H9 (cell line): ENCODE results near the gene OR2AE1. TPM values are rescaled to one million over a fixed set of nuclear protein-coding genes. Genes with fewer than 3 reads are reported as not detected.

Experiments used
- DNase-seq: peaks from one replicate; pipeline ENCODE4 v3.0.0-alpha.2; 2017
- H2AFZ ChIP-seq: one replicate; pipeline ENCODE4 v1.6.1; 2013; ENCODE audit warnings: mild to moderate bottlenecking, low read length, control low read depth, moderate library complexity
- H2AK5ac ChIP-seq: 2 replicates; pipeline ENCODE4 v1.6.1; 2013; ENCODE audit warnings: low read length, control low read depth, mixed read lengths; ENCODE audit not compliant: insufficient read length
- H2BK120ac ChIP-seq: one replicate; pipeline ENCODE4 v1.6.1; 2013; ENCODE audit warnings: low read depth, mild to moderate bottlenecking, low read length, control low read depth, inconsistent platforms; ENCODE audit not compliant: poor library complexity, severe bottlenecking
- H2BK12ac ChIP-seq: 2 replicates; pipeline ENCODE4 v1.6.1; 2013; ENCODE audit warnings: low read length, control low read depth, mixed read lengths, low read depth; ENCODE audit not compliant: insufficient read length
- H2BK15ac ChIP-seq: 2 replicates; pipeline ENCODE4 v1.6.1; 2013; ENCODE audit warnings: low read depth, low read length, control low read depth
- H2BK20ac ChIP-seq: one replicate; pipeline ENCODE4 v1.6.1; 2013; ENCODE audit warnings: low read depth, mild to moderate bottlenecking, low read length, control low read depth, inconsistent platforms; ENCODE audit not compliant: poor library complexity, severe bottlenecking
- H2BK5ac ChIP-seq: 2 replicates; pipeline ENCODE4 v1.6.1; 2013; ENCODE audit warnings: low read length, control low read depth, mixed read lengths; ENCODE audit not compliant: insufficient read length
- H3K14ac ChIP-seq: 2 replicates; pipeline ENCODE4 v1.6.1; 2013; ENCODE audit warnings: low read length, control low read depth; ENCODE audit not compliant: insufficient read depth
- H3K18ac ChIP-seq: 2 replicates; pipeline ENCODE4 v1.6.1; 2013; ENCODE audit warnings: low read depth, mild to moderate bottlenecking, mixed read lengths, low read length, control low read depth; ENCODE audit not compliant: insufficient read length
- H3K23ac ChIP-seq: 2 replicates; pipeline ENCODE4 v1.6.1; 2013; ENCODE audit warnings: low read length, control low read depth, mixed read lengths, low read depth; ENCODE audit not compliant: insufficient read length
- H3K23me2 ChIP-seq: 2 replicates; pipeline ENCODE4 v1.6.1; 2013; ENCODE audit warnings: low read depth, mild to moderate bottlenecking, mixed read lengths, low read length, control low read depth; ENCODE audit not compliant: insufficient read length, poor library complexity, severe bottlenecking
- H3K27ac ChIP-seq: 2 replicates; pipeline ENCODE4 v1.5.1; 2013; ENCODE audit warnings: low read length, control low read depth, mixed read lengths, low read depth; ENCODE audit not compliant: insufficient read length
- H3K27me3 ChIP-seq: 2 replicates; pipeline ENCODE4 v1.6.1; 2013; ENCODE audit warnings: low read length, control low read depth, inconsistent platforms; ENCODE audit not compliant: insufficient read depth
- H3K4ac ChIP-seq: 2 replicates; pipeline ENCODE4 v1.6.1; 2013; ENCODE audit warnings: low read depth, mild to moderate bottlenecking, control low read depth, inconsistent platforms, low read length, moderate library complexity
- H3K4me1 ChIP-seq: 2 replicates; pipeline ENCODE4 v1.6.1; 2013; ENCODE audit warnings: low read length, control low read depth, inconsistent platforms; ENCODE audit not compliant: insufficient read depth
- H3K4me2 ChIP-seq: 2 replicates; pipeline ENCODE4 v1.6.1; 2013; ENCODE audit warnings: low read length, control low read depth, mixed read lengths; ENCODE audit not compliant: insufficient read length, insufficient read depth
- H3K56ac ChIP-seq: 2 replicates; pipeline ENCODE4 v1.6.1; 2013; ENCODE audit warnings: low read depth, mild to moderate bottlenecking, mixed read lengths, low read length, control low read depth; ENCODE audit not compliant: insufficient read length
- H3K79me1 ChIP-seq: 2 replicates; pipeline ENCODE4 v1.6.1; 2013; ENCODE audit warnings: low read depth, mild to moderate bottlenecking, moderate library complexity, low read length, control low read depth, inconsistent platforms; ENCODE audit not compliant: insufficient read depth, poor library complexity, severe bottlenecking
- H3K79me2 ChIP-seq: 2 replicates; pipeline ENCODE4 v1.6.1; 2013; ENCODE audit warnings: low read length, control low read depth, inconsistent platforms; ENCODE audit not compliant: insufficient read depth
- H3K9ac ChIP-seq: 2 replicates; pipeline ENCODE4 v1.6.1; 2013; ENCODE audit warnings: low read length, control low read depth, mixed read lengths; ENCODE audit not compliant: insufficient read length; ENCODE audit errors: extremely low read depth
- H3K9me3 ChIP-seq: one replicate; pipeline ENCODE4 v1.6.1; 2013; ENCODE audit warnings: low read depth, low read length, inconsistent platforms; ENCODE audit not compliant: control insufficient read depth
- H3T11ph ChIP-seq: one replicate; pipeline ENCODE4 v1.6.1; 2013; ENCODE audit warnings: mild to moderate bottlenecking, low read length, control low read depth, inconsistent platforms
- H4K20me1 ChIP-seq: one replicate; pipeline ENCODE4 v1.6.1; 2013; ENCODE audit not compliant: control insufficient read depth, insufficient read length, insufficient read depth
- H4K5ac ChIP-seq: 2 replicates; pipeline ENCODE4 v1.6.1; 2013; ENCODE audit warnings: low read depth, mild to moderate bottlenecking, mixed read lengths, low read length, control low read depth; ENCODE audit not compliant: insufficient read length
- H4K8ac ChIP-seq: replicated peaks from 2 replicates; pipeline ENCODE4 v1.6.1; 2013; ENCODE audit warnings: low read length, control low read depth, mixed read lengths, low read depth; ENCODE audit not compliant: insufficient read length
- H4K91ac ChIP-seq: 2 replicates; pipeline ENCODE4 v1.6.1; 2013; ENCODE audit warnings: low read depth, mild to moderate bottlenecking, moderate library complexity, mixed read lengths, low read length, control low read depth; ENCODE audit not compliant: insufficient read length
- H3K27ac Mint-ChIP-seq, 3 experiments: 2 replicates in 2 of 3; 3 replicates in 1 of 3; pipeline ENCODE4 v1.8.0; 2020 to 2021; ENCODE audit warnings: mixed read lengths in 3 of 3, mild to moderate bottlenecking in 1 of 3, moderate library complexity in 1 of 3
- H3K27me3 Mint-ChIP-seq: 2 replicates; pipeline ENCODE4 v1.8.0; 2021; ENCODE audit warnings: low read depth, mild to moderate bottlenecking, moderate library complexity, mixed read lengths
- H3K36me3 Mint-ChIP-seq, 3 experiments: 2 replicates in 2 of 3; 3 replicates in 1 of 3; pipeline ENCODE4 v1.8.0; 2020 to 2021; ENCODE audit warnings: low read depth in 3 of 3, mixed read lengths in 3 of 3; ENCODE audit not compliant: insufficient read depth in 1 of 3
- H3K4me1 Mint-ChIP-seq, 2 experiments: 2 replicates each; pipeline ENCODE4 v1.8.0; 2020; ENCODE audit warnings: mixed read lengths in 2 of 2
- H3K4me3 Mint-ChIP-seq, 2 experiments: 2 replicates in 1 of 2; 3 replicates in 1 of 2; pipeline ENCODE4 v1.8.0; 2020 to 2021; ENCODE audit warnings: mild to moderate bottlenecking in 2 of 2, mixed read lengths in 2 of 2, moderate library complexity in 1 of 2
- H3K9me3 Mint-ChIP-seq, 2 experiments: 2 replicates in 1 of 2; 3 replicates in 1 of 2; pipeline ENCODE4 v1.8.0; 2020; ENCODE audit warnings: mild to moderate bottlenecking in 2 of 2, mixed read lengths in 2 of 2, moderate library complexity in 1 of 2
- CTCF ChIP-seq: fragments of 200-600 bp; sonication (generic); conservative IDR thresholded peaks from 3 replicates; pipeline ENCODE4 v1.8.0; 2021; ENCODE audit warnings: antibody characterized with exemption, mild to moderate bottlenecking
- total RNA-seq: library from RNA; stranded (reverse); gene quantifications from 2 replicates; pipeline ENCODE4 v1.2.1, GENCODE V29; 2021

The OR2AE1 gene
- total RNA-seq, 1 experiment from 2014 or later, result not detected

DNA sequence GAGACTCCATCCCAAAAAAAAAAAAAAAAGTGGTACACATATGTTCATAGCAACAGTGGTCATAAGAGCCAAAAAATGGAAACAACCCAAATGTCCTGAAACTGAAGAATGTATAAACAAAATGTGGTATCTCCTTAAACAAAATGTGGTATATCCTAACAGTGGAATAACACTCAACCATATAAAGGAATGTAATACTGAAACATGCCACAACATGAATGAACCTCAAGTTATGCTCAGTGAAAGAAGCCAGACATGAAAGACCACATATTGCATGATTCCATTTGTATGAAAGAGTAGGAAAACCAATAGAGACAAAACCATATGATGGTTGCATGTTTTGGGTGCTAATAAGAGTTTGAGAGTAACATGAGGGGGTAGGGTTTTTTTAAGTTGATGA is 49.5 kb upstream of the OR2AE1 start:
- H3K27ac ChIP-seq, result no peak overlapping the region
- no peak overlapping the region for H3K56ac ChIP-seq
- no peak overlapping the region for H2BK20ac ChIP-seq
- H3K4me1 Mint-ChIP-seq, result peaks cover 21 to 23% of the 10 kb centered on the region in 2 experiments
- no peak overlapping the region for H4K8ac ChIP-seq
- H3K9ac ChIP-seq, result no peak overlapping the region
- H3T11ph ChIP-seq, result no peak overlapping the region
- H2BK15ac ChIP-seq, result no peak overlapping the region
- H2AFZ ChIP-seq, result no peak overlapping the region
- H4K91ac ChIP-seq, result no peak overlapping the region
- H3K4me3 Mint-ChIP-seq, result no peak overlapping the region
- no peak for DNase-seq
- H2BK12ac ChIP-seq, result no peak overlapping the region
- peaks cover 15% of the 10 kb centered on the region for H3K27me3 Mint-ChIP-seq
- no peak overlapping the region for H2BK5ac ChIP-seq
- no peak for TF ChIP-seq CTCF
- H3K18ac ChIP-seq, result no peak overlapping the region
- no peak overlapping the region for H3K4me2 ChIP-seq
- H2AK5ac ChIP-seq, result no peak overlapping the region
- H3K23me2 ChIP-seq, result peaks cover 4% of the 10 kb centered on the region
- H3K27me3 ChIP-seq, result no peaks in the 10 kb centered on the region
- no peak overlapping the region for H3K23ac ChIP-seq
- no peaks in the 10 kb centered on the region for H4K20me1 ChIP-seq
- no peak overlapping the region for H2BK120ac ChIP-seq
- H3K79me1 ChIP-seq, result no peaks in the 10 kb centered on the region
- no peak overlapping the region for H3K27ac Mint-ChIP-seq
- H4K5ac ChIP-seq, result no peak overlapping the region
- H3K14ac ChIP-seq, result no peak overlapping the region
- no peak overlapping the region for H3K4ac ChIP-seq
- peaks cover 7 to 24% (median 11%) of the 10 kb centered on the region in 3 experiments for H3K36me3 Mint-ChIP-seq
- H3K4me1 ChIP-seq, result no peaks in the 10 kb centered on the region; the same call in 1 of the 2 replicates
- H3K9me3 Mint-ChIP-seq, result peaks cover 9 to 14% of the 10 kb centered on the region in 2 experiments
- no peaks in the 10 kb centered on the region for H3K79me2 ChIP-seq
- no peaks in the 10 kb centered on the region for H3K9me3 ChIP-seq
